SK-N-MC (cell line): ENCODE results near the gene KCNN3.

Source experiments
- DNase-seq: peaks from one replicate; pipeline ENCODE4 v3.0.0-alpha.2; 2011; ENCODE audit warnings: low read depth, low spot score
- H3K27ac ChIP-seq: fragments of 200-600 bp; sonication (generic); 2 replicates; pipeline ENCODE4 v1.5.1; 2016; ENCODE audit warnings: mixed run types
- H3K36me3 ChIP-seq: fragments of 200-600 bp; sonication (generic); 2 replicates; pipeline ENCODE4 v1.6.1; 2017; ENCODE audit warnings: antibody characterized with exemption, low read length, mixed read lengths; ENCODE audit not compliant: insufficient read depth
- H3K4me3 ChIP-seq: fragments of 200-600 bp; sonication (generic); 2 replicates; pipeline ENCODE4 v1.5.1; 2016
- H3K9ac ChIP-seq: fragments of 200-600 bp; sonication (generic); 2 replicates; pipeline ENCODE4 v1.8.0; 2017; ENCODE audit warnings: mixed run types, mixed read lengths; ENCODE audit not compliant: insufficient read length
- H3K9me3 ChIP-seq: fragments of 200-600 bp; sonication (generic); 2 replicates; pipeline ENCODE4 v1.6.1; 2017; ENCODE audit warnings: low read depth, mild to moderate bottlenecking, antibody characterized with exemption, low read length, moderate library complexity, mixed read lengths
- EZH2 ChIP-seq: fragments of 200-600 bp; sonication (generic); IDR thresholded peaks from one replicate; pipeline ENCODE4 v1.6.1; 2017; ENCODE audit warnings: antibody characterized with exemption
- FOXP2 ChIP-seq: optimal IDR thresholded peaks from 2 replicates; pipeline ENCODE3; 2011; ENCODE audit warnings: mild to moderate bottlenecking, moderate library complexity; ENCODE audit not compliant: insufficient read depth; ENCODE audit errors: extremely low read length, control extremely low read depth
- POLR2AphosphoS5 ChIP-seq: IDR thresholded peaks from 2 replicates; pipeline ENCODE4 v1.6.1; 2012; ENCODE audit warnings: mild to moderate bottlenecking, low read depth, low read length, borderline replicate concordance

The KCNN3 gene

DNA sequence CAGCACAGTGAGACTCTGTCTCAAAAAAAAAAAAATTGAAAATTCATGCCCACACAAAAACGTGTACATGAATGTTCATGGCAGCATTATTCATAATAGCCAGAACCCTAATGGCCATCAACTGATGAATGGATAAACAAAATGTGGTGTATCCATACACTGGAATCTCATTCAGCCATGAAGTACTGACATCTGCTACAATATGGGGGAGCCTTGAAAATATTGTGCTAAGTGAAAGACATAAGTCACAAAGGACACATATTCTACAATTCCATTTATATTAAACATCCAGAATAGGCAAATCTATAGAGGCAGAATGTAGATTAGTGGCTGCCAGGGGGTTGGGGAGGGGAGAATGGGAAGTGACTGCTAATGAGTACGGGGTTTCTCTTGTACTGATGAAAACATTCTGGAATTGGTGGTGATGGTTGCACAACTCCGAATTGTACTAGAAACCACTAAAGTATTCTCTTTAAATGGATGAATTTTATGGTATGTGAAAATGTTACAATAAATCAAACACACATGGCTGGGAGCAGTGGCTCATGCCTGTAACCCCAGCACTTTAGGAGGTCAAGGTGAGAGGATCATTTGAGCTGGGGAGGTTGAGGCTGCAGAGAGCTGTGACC lies 33.0 kb upstream of the KCNN3 start:
- H3K36me3 ChIP-seq: no peaks in the 10 kb centered on the region
- DNase-seq: no peak
- no peak for TF ChIP-seq FOXP2
- TF ChIP-seq EZH2: no peak
- no peak for TF ChIP-seq POLR2AphosphoS5
- H3K9ac ChIP-seq: no peak overlapping the region
- H3K9me3 ChIP-seq: no peaks in the 10 kb centered on the region
- H3K4me3 ChIP-seq: no peak overlapping the region
- no peak overlapping the region for H3K27ac ChIP-seq

DNA sequence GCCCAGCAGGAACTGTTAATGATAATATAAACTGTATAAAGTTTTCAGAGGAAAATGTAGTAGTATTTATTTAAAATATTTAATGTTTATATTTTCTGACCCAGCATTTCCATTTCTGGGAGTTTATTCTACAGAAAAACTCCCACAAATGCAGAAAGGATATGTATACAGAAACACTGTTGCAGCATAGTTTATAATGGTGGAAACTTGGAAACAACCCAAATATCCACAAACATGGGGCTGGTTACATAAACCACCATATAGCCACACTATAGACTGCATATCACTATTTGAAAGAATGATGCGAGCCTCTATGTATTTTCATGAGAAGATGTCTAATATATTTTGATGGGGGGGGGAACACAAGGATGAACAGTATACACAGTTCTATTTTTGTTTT lies 31.5 kb upstream of the KCNN3 start:
- Histone ChIP-seq H3K4me3 (no peak overlapping the region), H3K27ac (no peak overlapping the region), H3K9me3 (no peaks in the 10 kb centered on the region), H3K36me3 (no peaks in the 10 kb centered on the region), H3K9ac (no peak overlapping the region)
- no peak for DNase-seq
- TF ChIP-seq FOXP2 (no peak), EZH2 (no peak), POLR2AphosphoS5 (no peak)

DNA sequence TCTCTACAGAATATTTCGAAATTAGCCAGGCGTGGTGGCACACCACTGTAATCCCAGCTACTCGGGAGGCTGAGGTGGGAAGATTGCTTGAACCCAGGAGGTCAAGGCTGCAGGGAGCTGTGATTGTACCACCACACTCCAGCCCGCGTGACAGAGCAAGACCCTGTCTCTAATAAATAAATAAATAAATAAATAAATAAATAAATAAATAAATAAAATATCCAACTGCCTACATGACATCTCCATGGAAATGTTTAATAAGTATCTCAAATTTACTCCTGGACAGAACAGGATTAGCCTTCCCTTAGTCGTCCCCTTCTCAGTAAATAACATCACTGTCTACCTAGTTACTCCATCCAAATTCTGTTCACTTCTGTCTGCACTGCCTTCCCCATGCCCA lies 29.0 kb upstream of the KCNN3 start:
- Histone ChIP-seq H3K36me3 (no peaks in the 10 kb centered on the region), H3K9me3 (no peaks in the 10 kb centered on the region), H3K4me3 (no peak overlapping the region), H3K9ac (no peak overlapping the region), H3K27ac (no peak overlapping the region)
- DNase-seq: no peak
- TF ChIP-seq FOXP2: no peak
- TF ChIP-seq POLR2AphosphoS5: no peak
- TF ChIP-seq EZH2: no peak

DNA sequence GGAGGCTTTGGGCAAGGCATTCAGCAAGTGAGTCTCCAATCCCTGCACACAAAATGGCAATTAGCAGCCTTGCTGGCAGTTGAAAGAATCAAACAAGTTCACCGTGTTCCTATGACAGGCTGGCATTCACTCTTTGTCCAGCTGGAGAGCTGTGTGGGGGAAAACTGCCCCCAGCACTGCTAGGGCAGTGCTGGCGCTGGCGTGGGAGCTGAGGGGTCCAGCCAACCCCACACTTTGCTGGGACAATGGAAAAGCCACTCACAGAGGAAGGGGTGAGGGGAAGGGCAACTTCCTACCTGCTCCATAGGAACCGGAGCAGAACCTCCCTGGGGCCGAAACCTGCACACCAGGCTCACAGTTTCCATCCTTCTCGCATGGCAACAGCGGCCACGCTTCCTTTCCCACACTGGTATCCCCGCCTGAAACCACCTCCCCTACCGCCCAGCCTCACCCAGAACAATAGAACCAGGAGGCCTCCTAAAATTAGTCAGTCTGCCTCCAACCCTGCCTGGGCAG lies 26.7 kb upstream of the KCNN3 start:
- H3K4me3 ChIP-seq: no peak overlapping the region
- no peaks in the 10 kb centered on the region for H3K36me3 ChIP-seq
- no peak overlapping the region for H3K9ac ChIP-seq
- no peak for DNase-seq
- TF ChIP-seq EZH2: no peak
- TF ChIP-seq POLR2AphosphoS5: no peak
- no peak for TF ChIP-seq FOXP2
- no peak overlapping the region for H3K27ac ChIP-seq
- H3K9me3 ChIP-seq: no peaks in the 10 kb centered on the region

DNA sequence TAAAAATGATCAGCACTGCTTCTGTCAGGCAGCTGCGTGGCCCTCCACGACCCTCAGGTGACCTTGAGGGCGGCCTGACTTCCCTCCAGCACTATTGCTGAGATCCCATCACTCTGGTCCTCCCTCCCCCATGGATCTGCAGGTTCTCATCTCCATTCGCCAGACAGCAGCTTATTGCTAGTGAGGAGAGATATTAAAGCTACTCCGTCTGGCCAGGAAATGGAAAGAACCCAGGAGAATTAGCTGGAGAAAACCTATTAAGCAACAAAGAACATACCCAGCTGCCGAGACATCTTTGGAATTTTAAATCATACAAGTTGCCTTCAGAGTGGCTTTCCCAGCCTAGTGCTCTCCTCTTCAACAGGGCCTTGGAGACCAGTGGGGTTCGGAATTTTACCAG lies 25.7 kb upstream of the KCNN3 start:
- Histone ChIP-seq H3K27ac (peak overlapping the region; percentile 27; the same call in 1 of the 2 replicates), H3K9me3 (no peaks in the 10 kb centered on the region), H3K36me3 (no peaks in the 10 kb centered on the region), H3K4me3 (no peak overlapping the region), H3K9ac (no peak overlapping the region)
- DNase-seq: no peak
- TF ChIP-seq FOXP2 (no peak), POLR2AphosphoS5 (no peak), EZH2 (no peak)

DNA sequence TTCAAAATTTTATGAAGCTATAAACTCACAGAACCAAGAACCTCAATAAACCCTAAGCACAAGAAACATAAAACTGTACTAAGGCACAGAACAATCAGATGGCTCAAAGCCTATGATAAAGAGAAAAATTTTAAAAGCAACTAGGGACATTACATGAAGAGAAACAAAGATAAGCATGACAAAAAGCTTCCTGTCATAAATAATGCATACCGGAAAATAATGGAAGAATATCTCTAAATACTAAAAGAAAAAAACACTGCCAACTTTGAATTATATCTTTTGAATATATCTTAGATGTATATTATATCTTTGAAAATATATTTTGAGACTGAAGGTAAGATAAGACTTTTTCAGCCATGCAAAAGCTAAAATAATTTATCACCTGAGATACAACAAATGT lies 21.4 kb upstream of the KCNN3 start:
- H3K4me3 ChIP-seq: no peak overlapping the region
- TF ChIP-seq POLR2AphosphoS5: no peak
- no peak for TF ChIP-seq EZH2
- TF ChIP-seq FOXP2: no peak
- H3K27ac ChIP-seq: no peak overlapping the region
- no peaks in the 10 kb centered on the region for H3K9me3 ChIP-seq
- no peaks in the 10 kb centered on the region for H3K36me3 ChIP-seq
- DNase-seq: no peak
- H3K9ac ChIP-seq: no peak overlapping the region

DNA sequence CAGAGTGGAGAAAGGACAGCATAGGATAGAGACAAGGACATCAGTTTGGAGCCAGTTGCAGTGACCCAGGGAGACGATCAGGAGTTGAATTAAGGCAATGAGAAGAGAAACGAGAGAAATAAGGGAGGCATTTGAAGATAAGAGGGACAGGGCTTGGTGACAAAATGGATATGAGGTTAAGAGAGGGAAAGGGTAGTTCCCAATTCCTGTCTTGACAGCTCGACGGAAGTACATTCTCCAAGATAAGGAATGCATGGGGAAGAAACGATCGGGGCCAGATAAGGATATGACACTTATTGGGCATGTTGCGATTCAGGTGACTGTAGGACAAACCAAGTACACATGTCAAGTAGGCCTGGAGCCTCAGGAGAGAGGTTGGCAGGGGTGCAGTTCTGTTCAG lies 18.7 kb upstream of the KCNN3 start:
- no peak for DNase-seq
- Histone ChIP-seq H3K36me3 (no peaks in the 10 kb centered on the region), H3K9me3 (no peaks in the 10 kb centered on the region), H3K4me3 (no peak overlapping the region), H3K27ac (no peak overlapping the region), H3K9ac (no peak overlapping the region)
- TF ChIP-seq POLR2AphosphoS5 (no peak), FOXP2 (no peak), EZH2 (no peak)

DNA sequence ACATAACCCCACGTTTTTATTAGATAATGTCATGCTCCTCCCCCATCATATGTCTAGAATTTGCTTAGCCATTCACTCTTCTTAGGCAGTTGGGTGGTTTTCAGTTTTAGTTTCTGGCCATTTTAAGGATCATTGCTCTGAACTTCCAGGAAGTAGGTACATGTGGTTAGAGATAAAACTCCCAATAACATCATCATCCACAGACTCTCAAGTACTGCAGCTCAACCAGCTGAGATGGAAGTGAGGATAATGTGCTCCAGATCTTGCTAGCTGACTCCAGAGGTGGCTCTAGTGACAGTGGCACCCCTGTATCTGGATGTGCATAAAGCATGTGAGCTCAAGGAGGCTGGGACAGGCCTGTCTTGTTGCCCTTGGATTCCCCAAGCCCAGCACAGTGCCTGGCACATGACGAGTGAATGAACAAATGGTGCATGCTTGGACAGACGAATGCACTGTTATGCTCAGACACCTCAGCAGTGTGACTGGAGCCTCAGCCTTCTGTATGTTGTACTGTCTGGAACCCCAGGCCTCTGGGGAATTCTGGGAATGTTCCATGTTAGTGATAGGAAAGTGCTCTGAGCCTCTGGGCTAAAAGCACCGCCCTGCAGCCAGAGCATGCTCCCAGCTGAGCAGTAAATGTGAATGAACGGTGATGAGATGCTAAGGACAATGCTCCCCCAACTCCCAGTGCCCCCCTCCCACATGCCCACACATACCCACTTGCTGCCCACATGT lies 16.4 kb upstream of the KCNN3 start:
- TF ChIP-seq EZH2 (no peak), FOXP2 (no peak), POLR2AphosphoS5 (no peak)
- H3K4me3 ChIP-seq: no peak overlapping the region
- DNase-seq: no peak

More for the DNA sequence above, 16.4 kb upstream of the KCNN3 start:
- Histone ChIP-seq H3K27ac (no peak overlapping the region), H3K9me3 (no peaks in the 10 kb centered on the region), H3K9ac (no peak overlapping the region), H3K36me3 (no peaks in the 10 kb centered on the region)
